Choroid plexus epithelial cell (primary cell): ENCODE data around the gene MED10.

Experiments
- DNase-seq: peaks from one replicate; pipeline ENCODE4 v3.0.0-alpha.2; 2010; ENCODE audit warnings: low read depth
- H3K4me3 ChIP-seq: 2 replicates; pipeline ENCODE4 v1.5.1; 2011; ENCODE audit warnings: low read depth, mild to moderate bottlenecking, control low read depth, low read length, moderate library complexity
- CTCF ChIP-seq: conservative IDR thresholded peaks from 2 replicates; pipeline ENCODE4 v1.5.1; 2011; ENCODE audit warnings: low read depth, mild to moderate bottlenecking, control low read depth, inconsistent platforms, low read length, moderate library complexity

Gene MED10

GRCh38 chr5:6338871-6339270 is 39.5 kb downstream of the MED10 start:
- no peak for TF ChIP-seq CTCF
- DNase-seq, result no peak

GRCh38 chr5:6338135-6338534 is 40.2 kb downstream of the MED10 start:
- H3K4me3 ChIP-seq, result no peak overlapping the region

More at GRCh38 chr5:6338871-6339270, 39.5 kb downstream of the MED10 start:
- H3K4me3 ChIP-seq, result no peak overlapping the region

GRCh38 chr5:6333182-6333905 is 45.0 kb downstream of the MED10 start:
- no peak overlapping the region for H3K4me3 ChIP-seq
- TF ChIP-seq CTCF, result no peak
- DNase-seq, result no peak

More at GRCh38 chr5:6338135-6338534, 40.2 kb downstream of the MED10 start:
- TF ChIP-seq CTCF, result no peak
- DNase-seq, result no peak

GRCh38 chr5:6328173-6328572 is 50.2 kb downstream of the MED10 start:
- TF ChIP-seq CTCF, result no peak
- H3K4me3 ChIP-seq, result no peak overlapping the region
- DNase-seq, result peak; percentile 46

- no peak for TF ChIP-seq CTCF
Observed at GRCh38 chr5:6326776-6327175, 51.6 kb downstream of the MED10 start.

GRCh38 chr5:6322163-6322713 is 56.1 kb downstream of the MED10 start:
- DNase-seq, result no peak
- H3K4me3 ChIP-seq, result no peak overlapping the region

More at GRCh38 chr5:6326776-6327175, 51.6 kb downstream of the MED10 start:
- H3K4me3 ChIP-seq, result no peak overlapping the region
- DNase-seq, result no peak

More at GRCh38 chr5:6322163-6322713, 56.1 kb downstream of the MED10 start:
- no peak for TF ChIP-seq CTCF
